SKM-1 treated with dmso at 0.1 percent for 144 hours (cell line): ENCODE data around the gene SLC29A4.

Source experiments
- DNase-seq: peaks from one replicate; lab custom pipeline; 2025; ENCODE audit not compliant: unreplicated experiment; lab: John Stamatoyannopoulos, UW

SLC29A4 gene

DNA sequence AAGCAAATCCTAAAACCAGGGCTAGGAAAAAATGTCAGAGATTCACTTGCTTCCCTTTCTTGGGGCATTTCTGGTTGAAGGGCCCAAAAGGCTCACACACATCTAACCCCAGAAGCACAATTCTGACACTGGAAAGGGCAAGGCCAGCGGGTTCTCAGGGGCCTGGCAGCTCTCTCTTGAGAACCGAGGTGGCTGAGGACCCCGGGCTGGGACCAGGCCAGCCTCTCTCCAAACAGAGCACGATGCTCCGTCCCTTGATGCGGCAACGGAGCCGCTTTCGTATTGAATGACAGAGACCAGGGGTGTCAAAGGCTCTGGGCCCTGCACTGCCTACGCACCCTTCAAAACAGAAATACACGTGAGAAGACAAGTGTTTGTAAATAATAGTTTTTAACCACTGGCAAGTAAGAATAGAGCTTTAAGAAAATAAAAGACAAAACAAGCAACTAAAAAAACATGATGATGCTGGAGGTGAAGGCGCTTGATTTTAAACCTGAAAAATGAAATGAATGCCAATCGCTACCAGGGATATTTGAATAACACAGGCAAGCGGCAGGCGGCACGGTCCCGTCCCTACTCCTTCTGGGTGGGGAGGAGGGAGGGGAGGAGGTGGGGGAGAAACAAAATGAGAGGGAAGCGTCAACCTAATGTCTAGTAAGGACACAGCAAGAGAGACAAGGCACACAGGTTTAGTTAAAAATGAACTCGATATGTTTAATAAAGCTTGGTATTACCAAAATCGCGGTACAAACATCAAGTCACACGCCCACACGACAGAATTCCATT lies 68.0 kb downstream of the SLC29A4 start:
- no peak for DNase-seq

DNA sequence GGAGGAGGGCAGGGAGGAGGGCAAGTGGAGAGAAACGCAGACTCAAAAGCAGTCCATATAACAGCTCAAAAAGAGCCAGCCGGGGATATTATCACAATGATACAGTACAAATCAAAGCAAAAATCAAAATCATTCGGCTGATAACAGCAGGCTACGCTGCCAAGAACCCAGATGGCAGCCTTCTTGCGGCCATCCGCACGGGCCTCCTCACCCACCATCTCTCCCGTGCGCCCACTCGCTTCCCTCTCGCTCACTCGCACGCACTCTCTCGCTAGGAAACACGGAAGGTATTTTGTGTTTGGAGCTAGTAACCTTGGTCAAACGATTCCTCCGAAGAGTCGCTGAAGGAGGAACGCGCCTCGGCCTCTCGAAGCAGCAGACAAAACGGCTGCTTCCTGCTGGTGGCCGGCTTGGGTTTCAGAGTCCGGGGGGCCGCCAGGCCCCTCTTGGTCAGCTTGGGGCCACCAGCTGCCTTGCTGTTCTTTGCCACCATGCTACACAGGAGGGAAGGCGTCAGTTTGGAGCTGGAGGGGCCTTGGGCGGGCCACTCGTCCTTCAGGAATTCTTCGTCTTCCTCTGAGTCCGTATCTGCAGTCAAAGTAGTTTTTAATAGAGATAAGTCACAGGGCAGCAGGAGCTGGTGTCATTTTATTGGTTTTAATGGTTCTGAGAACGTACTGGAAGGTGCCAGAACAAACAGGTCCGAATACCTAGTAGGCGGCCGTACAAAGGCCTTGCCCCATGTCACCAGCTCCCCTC lies 68.9 kb downstream of the SLC29A4 start:
- DNase-seq: no peak

DNA sequence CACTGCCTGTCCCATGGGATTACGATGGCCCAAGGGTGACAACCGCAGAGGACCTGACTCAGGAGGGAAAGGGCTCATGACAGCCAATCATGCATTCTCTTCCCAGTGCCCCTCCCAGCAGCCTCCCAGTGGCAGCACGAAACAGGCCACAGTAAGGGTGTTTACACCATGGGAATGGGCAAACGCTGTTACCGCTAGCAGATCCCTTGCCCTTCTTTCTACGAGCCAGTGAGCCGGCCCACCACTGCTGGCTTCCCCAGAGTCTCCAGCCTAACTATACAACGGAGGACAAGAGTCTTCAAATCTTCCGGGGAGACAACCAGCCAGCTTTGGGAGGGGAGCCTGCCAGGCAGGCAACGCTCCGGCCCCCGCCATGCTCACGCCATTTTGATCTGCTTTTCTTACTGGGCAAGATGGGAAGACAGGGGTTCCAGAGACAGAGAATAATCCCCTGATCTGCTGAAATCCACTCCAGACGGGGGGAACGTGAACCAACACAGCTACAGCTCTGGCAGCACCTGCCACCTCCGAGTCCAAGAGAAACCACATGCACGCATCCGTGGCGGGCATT lies 69.8 kb downstream of the SLC29A4 start:
- DNase-seq: no peak

DNA sequence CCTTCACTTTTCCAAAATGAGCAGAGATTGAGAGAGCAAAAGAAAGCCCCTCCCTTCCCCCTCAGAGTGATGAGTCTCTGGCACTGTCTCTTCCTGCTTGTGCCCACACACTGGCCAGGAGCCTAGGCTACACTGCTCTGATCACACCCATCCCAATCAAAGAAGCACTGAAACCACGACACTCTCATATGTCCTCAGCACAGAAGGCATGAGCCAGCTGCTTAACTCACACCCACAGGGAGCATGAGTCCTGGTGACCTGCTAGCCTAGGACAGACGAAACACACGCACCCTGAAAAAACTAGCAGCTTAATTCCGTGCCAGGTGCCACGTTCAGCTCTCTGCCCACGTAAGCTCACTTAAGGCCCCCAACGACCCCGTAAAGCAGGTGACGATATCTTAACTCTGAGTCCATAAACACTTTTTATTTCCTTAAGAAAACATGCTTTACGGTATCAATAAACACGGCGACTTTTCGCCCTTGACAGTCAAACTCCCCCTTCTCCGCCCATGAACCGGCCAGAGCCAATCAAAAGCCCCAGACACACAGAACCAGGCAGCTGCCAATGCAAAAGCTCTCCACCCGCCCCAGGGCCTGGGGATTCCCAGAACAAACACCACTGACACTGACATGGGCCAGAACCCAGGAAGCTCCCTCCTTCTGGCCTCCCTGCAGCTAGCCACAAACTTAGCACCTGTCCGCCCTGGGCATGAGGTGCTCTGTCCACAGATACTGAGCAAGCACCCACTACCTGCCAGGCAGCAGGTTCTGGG lies 71.9 kb downstream of the SLC29A4 start:
- no peak for DNase-seq
